Stimulated activated CD4-positive, alpha-beta T cell treated with anti-CD3 and anti-CD28 coated beads, Interleukin-15, amount 100 ng/mL, for 24 hours (primary cell): ENCODE results near the gene EGR1.

Source experiments
- DNase-seq: peaks from one replicate; pipeline ENCODE4 v3.0.0-alpha.2; 2020

The EGR1 gene

DNA sequence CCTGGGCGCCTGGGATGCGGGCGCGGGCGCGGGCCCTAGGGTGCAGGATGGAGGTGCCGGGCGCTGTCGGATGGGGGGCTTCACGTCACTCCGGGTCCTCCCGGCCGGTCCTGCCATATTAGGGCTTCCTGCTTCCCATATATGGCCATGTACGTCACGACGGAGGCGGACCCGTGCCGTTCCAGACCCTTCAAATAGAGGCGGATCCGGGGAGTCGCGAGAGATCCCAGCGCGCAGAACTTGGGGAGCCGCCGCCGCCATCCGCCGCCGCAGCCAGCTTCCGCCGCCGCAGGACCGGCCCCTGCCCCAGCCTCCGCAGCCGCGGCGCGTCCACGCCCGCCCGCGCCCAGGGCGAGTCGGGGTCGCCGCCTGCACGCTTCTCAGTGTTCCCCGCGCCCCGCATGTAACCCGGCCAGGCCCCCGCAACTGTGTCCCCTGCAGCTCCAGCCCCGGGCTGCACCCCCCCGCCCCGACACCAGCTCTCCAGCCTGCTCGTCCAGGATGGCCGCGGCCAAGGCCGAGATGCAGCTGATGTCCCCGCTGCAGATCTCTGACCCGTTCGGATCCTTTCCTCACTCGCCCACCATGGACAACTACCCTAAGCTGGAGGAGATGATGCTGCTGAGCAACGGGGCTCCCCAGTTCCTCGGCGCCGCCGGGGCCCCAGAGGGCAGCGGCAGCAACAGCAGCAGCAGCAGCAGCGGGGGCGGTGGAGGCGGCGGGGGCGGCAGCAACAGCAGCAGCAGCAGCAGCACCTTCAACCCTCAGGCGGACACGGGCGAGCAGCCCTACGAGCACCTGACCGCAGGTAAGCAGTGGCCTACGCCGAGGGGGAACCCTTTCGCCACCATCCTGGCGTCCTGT, at the start of gene EGR1:
Gene EGR1 (plus strand): TSS at position 219 of the 864 bp plus-strand sequence. CDS start 283 bp downstream, at position 502.
- DNase-seq, result peak; percentile 97

DNA sequence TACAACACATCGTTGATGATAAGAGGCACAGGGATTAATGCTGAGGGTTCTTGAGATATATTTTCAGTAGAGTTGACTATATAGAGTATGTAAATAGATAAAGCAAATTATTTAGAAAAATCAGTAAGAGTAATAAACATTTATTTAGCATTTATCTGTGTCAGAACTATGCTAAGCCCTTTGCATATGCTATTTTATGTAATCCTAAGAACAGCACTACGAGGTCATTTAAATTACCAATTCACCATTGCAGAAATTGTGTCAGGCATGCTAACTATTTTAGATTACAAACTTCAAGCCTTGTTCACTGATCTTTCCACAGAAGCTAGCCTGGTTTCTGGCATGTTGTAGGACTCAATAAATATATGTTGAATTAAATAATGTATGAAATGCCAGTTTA, 46.8 kb upstream of the EGR1 start:
- DNase-seq, result no peak

DNA sequence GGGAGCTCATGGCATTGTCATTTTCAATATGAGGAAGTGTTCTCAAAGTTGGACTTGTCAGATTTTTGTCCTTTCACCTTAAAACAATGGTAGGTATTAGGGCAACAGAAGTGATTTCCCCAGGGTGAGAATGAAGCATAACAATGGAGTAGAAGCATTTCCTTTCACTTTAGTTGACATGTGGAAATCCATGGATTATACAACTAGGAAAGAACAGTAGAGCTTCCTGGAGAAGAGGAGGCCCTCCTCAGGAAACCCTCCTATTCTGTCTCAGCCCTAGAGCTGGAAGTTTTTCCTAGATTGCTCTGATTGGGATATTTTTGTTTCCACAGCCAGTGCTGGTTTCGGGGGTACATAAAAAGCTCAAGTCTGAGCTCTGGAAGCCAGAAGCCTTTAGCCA, 40.2 kb upstream of the EGR1 start:
- DNase-seq, result no peak

DNA sequence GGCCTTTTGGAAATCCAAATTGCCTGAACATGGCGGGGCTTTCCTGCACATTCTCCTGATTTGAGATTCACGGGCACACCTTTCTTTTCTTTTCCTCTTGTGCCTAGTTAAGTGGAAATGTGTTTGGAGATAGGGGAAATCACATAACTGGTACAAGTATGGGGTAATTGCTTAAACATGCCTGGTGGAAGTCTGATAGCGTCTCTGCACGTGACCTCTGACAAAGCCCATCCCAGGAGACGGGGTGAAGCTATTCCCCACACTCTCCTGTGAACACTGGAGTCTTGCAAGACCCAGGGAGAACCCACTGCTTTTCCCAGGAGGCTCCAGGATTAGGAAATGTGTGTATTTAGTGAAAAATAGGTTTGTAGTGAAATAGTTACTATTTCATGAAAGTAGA, 29.3 kb upstream of the EGR1 start:
- no peak for DNase-seq

DNA sequence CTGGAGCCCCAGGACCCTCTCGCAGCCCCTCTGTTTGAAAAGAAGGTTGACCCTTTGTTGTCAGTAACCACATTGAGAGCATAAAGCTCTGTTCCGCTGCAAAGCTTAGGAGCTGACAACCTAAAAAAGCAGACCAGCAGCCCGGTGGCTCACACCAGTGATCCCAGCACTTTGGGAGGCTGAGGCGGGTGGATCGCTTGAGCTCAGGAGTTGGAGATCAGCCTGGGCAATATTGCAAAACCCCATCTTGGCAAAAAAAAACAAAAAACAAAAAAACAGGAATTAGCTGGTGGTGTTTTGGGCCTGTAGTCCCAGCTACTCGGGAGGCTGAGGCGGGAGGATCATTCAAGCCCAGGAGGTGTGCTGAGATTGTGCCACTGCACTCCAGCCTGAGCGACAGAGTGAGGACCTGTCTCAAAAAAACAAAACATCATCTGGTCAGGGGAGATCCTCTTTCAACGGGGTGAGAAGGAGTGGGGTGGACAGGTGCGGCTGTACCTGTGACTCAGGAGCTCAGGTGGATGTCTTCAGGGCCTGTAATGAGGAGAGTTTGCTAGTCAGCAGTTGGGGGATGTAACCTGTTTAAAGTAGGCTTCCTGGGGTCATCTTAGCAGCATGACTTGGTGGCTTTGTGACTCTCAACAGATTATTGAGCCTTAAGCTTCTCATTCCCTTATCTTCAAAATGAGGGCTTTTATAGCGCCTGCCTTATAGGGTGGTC, 27.1 kb upstream of the EGR1 start:
- no peak for DNase-seq

DNA sequence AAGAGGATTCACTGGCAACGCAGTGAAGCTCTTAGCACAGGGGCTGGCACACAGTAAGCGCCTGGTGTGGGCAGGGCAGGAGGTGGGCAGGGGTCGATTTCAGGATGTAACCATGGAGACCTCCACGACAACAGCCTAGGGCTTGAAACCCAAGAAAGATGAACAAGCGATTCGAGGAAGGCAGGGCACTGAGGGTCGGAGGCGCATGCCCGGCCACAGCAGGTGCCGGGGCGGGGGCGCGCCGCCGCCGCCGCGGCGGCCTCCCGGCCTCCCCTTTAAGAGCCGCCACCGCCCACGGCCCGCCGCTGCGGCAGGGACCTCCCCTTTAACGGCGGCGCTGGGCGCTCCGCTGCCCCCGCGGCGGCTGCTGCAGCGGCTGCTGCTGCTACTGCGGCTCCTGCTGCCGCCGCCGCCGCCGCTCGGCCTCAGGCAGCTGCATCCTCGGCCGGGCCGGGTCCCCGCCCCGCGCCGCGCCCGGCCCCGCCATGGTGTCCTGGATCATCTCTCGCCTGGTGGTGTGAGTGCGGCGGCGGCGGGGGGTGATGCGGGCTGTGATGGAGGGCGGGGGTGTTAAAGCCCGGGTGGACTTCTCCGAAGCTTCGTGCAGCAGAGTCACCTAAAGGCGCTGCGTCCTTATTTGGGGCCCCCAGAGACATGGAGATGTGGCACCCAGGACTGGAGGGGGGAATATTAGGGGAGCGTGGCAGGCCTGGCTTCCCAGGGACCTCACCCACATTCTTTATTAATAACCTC, 26.4 kb upstream of the EGR1 start, which contains the start of gene REEP2:
Gene REEP2 (plus strand): TSS at position 334 of the 753 bp plus-strand sequence. CDS start 152 bp downstream, at position 486.
- peak; percentile 79 for DNase-seq

DNA sequence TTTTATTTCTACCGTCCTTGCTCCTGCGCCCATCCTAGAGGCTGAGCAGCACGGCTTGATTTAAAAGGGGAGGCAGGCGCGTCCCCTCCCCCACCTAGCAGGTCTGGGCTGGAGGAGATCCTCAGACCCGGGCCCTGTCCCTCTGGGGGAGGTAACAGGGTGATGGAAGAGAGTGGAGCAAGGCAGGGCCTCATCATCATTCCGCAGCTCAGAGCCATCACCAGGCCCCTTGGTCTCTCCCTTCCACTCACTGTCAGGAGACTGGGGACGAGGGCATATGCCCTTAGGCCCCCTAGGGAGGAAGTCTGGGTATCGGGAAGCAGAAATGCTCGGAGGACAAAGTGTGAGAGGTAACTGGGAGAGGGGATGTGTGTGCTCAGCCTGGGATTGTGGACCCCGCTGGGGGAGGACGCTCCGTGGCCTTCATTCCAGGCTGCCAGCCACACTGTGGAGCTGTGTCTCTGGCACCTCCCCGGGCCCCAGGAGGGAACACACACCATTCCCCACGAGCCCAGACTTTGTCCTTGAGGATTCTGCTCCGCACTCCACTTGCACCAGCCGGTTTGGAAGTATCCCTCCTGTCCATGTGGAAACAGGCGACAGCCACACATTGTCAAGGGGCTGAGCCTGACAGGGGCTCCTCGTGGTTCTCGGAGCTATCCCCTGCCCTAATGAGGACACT, 25.7 kb upstream of the EGR1 start:
- no peak for DNase-seq

DNA sequence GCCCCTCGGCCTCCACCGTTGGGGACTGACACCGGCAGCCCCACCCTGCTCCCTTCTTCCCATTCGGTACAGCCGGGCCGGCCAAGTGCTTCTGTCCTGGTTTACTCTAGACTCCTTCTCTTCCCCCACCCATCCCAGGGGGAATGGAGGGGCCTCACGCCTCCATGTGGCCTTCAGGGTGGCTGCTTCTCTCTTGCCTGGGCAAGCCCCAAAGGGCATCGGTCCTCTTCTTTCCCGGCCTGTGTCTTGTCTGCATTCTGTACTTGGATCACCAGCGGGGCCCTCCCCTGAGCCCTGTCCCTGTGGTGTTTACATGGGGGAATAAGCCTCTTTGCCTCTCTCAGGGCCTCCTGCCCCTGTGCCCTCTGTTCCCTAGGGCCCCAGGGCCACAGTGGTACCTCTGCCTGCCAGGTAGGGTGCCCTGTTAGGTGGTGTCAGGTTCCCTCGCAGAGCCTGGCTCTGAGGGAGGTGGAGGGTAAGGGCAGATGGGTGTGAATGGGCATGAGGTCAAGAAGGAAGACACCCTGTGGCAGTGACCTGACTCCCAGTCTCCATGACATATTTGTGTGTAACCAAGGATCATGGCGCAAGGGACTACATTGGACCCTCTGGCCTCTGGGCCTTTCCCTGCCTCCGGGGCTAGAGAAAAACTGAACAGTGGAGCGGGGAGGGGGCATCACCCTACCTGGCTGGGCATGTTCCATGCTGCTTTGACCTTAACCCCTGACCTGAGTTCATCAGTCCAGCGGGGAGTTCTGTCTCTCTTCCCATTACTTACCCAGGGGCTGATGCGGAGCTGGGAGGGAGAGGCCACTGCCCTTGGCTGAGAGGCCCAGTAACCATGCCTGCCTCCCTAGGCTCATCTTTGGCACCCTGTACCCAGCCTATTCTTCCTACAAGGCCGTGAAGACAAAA, 24.9 kb upstream of the EGR1 start:
- no peak for DNase-seq

DNA sequence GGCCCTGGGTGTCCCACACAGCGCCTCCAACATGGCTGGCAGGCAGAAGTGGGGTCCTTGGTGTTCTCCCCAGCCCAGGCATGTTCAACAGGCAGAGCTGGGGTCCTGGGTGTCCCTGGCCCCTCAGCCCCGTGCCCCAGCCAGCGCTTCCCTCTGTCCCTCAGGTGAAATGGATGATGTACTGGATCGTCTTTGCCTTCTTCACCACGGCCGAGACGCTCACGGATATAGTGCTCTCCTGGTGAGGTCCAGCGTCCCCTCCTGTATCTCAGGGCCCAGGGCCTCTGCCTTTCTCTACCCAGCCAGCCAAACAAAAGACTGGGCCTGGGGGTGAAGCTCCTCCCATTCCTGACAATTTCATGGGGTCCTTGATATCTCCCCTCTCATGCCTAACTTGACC, 24.1 kb upstream of the EGR1 start:
- DNase-seq, result no peak

DNA sequence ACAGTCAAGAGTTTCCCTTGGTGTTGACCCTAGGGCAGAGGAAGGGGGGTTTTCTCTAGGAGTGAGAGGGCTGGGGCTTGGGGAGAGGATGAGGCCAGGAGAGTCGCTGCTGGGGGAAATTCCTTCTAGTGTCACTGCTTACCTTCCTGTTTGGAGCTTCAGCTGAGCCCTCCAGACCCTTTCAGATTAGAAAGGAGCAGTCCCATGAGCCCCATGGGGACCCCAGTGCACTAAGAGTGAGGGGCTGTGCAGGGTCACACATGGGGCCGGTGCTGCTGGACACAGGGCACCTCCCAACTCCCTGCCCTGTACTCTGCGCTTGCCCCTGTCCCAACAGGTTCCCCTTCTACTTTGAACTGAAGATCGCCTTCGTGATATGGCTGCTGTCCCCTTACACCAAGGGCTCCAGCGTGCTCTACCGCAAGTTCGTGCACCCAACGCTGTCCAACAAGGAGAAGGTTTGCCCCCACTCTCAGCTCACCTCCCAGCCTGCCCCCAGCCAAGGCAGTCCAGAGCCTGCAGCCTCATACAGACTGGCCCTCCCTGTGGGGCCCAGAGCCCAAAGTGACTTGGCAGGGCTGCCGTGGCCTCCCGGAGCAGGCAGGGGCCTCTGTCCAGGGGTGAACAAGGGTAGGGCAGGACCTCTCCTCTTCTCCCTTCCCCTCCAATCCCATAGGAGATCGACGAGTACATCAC, 21.1 kb upstream of the EGR1 start:
- DNase-seq, result no peak

DNA sequence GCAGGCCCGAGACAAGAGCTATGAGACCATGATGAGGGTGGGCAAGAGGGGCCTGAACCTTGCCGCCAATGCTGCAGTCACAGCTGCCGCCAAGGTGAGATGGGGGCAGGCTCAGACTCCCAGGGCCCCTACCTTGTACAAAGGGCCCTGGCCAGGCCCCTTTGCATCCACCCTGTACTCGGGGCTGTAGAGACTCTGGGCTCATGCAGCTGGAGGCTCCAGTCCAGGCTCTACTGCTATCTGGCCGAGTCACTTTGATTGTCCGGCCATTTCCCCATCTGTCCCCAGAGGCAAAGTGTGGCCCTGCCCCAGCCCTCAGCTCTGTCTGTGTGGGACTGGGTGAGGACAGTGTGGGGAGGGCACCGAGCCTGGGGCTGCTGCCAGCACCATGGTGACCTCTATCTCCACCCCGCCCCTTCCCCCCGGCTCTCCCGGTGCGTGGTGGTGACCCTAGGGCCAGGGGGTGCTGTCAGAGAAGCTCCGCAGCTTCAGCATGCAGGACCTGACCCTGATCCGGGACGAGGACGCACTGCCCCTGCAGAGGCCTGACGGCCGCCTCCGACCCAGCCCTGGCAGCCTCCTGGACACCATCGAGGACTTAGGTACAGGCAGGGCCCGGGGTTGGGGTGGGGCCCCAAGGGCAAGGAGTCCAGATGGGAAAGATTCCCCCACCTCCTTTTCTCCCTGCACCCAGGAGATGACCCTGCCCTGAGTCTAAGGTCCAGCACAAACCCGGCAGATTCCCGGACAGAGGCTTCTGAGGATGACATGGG, 20.3 kb upstream of the EGR1 start:
- no peak for DNase-seq

DNA sequence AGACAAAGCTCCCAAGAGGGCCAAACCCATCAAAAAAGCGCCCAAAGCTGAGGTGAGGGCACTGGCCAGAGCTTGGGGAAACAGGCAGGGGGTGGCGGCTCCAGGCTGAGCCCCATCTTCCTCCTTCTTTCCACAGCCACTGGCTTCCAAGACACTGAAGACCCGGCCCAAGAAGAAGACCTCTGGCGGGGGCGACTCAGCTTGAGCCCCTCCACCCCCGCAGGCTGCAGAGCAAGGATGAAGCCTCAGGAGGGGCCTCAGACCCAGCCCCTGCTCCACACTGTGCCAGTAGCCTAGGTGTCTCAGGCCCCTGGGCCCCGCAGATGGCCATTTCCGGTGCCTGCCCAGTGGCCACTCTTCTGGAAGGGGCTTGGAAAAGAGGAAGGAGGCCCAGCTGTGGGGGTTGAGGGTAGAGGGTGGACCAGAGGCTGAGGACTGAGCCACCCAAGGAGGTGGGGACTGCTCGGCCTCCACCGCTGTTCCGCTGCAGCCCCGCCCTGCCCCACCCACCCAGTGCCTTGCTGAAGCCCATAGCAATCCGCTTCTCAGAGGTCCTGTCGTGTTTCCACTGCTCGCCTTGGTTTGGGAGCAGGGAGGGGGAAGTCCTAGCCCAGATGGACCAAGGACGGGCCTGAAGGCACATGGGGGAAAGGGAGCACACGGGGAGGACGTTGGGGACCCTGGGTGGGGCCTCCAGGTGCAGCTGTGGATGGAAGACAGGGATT, 19.6 kb upstream of the EGR1 start:
- DNase-seq, result no peak

DNA sequence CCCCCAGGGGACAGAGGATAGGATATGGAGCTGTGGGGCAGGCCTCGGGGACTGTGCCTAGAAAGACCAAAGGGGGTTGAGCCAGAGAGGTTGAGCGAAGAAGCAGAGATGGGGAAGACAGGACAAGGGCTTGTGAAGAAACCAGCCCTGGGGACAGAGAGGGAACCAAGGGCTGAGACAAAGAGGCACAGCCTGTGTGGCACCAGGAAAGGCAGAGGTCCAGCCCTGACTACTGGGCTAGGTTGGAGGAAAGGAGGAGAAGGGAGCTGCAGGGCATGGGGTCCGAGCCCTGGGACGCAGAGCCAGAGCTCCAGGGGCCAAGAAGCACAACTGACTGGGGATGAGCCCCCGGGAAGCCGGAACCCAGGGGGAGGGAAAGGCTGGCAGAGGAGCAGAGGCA, 17.2 kb upstream of the EGR1 start:
- DNase-seq, result no peak

DNA sequence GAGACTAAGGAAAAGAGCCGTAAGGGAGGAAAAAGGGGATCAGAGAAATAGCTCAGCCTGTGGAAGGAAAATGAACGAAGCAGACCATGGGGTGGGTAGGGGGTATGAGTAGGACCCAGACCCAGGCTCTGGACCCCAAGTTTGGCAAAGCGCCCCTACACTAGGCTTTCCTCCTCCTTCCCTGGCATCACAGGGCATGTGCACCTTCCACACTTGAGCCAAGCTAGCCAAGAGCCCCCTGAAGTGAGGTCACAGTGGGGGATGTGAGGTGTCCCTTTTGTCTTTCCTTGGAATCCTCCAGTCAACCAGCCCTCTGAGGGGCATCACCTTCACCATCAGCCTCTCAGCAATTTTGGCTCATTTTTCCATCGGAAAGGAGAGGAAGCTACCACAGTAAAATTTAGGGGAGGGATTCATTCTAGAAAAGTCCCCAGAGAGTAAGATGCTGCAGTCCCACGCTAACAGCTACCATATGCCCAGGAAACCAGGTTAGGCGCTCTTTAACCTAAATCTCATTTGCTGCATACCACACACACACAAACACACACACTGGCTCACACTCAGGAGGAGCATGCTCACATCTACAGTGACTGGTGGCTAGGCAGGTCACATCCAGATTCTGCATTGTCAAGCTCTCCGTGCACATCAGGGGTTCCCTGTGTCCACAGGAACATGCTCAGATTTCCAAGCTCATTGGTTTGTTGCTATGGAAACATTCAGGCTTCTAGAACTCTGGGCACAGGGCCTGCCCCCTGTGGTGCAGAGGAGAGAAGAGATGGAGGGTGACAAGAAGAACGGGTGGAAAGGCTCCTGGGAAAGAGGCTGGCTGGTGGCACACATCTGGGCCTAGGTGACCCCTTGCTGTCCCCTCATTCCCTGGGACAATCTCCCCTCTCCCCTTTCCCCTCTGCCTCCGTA, 16.5 kb upstream of the EGR1 start:
- no peak for DNase-seq

DNA sequence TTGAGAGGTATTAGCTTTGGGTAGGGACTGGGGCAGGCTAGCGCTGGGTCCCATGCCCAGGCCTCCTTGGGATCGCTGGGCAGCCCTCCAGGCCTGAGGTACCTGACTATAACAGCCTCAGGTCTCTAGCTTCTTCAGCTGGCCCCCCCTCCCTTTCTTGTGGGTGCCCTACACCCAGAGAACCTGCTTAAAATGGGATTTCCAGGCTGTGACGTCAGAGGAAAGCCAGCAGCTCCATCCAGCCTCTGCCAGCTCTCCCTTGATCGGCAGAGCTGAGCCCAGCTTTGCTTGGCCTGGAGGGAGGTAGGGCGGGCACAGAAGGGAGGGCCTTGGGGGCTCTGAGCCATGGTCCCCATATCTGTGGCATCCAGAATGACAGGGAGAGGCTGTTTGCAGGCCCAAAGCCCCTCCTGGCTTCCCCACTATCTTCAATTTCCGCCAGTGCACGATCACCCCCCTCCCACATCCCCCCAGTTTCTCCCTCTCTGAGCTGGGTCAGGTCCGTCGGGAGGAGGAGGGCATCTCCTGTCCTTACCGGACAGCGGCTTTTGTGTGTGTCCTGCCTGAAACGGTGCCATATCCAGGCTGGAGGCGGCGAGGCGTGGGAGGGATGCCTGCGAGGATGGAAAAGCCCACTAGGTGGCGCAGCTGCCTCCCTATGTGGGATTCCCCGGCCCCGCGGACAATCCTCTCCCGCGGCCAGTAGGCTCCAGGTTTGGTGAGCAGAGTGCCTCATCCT, 15.6 kb upstream of the EGR1 start:
- peak; percentile 91 for DNase-seq

DNA sequence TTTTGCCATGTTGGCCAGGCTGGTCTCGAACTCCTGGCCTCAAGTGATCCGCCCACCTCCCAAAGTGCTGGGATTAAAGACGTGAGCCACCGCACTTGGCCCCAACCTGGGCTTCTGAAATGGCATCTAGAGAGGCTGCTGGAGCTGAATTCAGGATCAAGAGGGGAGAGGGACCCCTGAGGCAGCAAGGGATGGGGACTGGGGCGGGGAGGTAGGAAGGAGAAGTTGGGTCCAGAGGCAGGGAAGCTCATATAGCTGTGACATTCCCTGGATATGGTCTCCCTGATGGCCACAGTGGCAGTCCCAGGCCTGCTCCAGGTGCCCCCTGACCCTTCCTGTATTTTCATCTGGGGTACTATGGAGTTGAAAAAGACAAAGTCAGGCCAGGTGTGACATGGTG, 14.3 kb upstream of the EGR1 start:
- DNase-seq, result no peak

DNA sequence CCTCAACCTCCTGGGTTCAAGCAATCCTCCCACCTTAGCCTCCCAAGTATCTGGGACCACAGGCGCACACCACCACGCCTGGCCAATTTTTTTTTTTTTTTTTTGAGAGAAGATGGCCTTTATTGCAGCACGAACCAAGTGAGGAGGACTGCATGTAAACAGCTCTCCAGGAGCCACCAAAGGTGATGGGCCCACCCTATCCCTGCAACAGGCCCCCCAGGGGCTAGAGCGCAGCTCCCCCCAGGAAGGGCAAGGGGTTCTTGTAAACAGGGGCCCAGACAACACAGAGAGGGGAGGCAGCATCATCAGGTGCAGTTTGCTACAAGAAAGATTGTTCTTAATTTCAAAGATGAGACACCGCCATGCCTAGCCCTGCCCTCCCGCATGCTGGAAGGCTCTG, 12.6 kb upstream of the EGR1 start:
- DNase-seq, result no peak

DNA sequence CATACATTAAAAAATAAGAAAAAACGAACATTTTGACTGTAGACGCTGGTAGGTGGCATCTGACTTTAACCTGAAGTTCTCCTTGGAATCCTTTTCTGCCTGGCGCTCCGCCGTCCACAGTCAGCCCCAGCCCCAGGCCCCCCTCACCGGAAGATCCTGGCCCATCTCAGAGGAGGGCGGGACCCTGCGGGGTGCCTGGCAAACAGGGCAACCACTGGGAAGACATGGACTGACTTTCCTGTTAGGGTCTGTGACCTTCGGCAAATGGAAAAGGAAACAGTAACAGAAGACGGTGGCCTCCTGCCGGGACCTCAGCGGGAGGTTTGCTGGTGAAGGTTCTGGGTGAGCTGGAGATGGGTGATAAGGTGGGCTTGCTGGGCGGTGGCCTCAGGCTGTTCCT, 11.7 kb upstream of the EGR1 start:
- no peak for DNase-seq
